Right ventricle myocardium superior (tissue), 1 donor: ENCODE results near the gene SLC39A12. TPM values are rescaled to one million over a fixed set of nuclear protein-coding genes. Genes with fewer than 3 reads are reported as not detected.

Experiments used
- ATAC-seq: fragments of 200-7000 bp; cut with Tn5 transposase; one replicate; pipeline ENCODE4 v1.9.1; 2020; ENCODE audit warnings: mild to moderate bottlenecking; ENCODE audit not compliant: poor library complexity
- DNase-seq: peaks from one replicate; pipeline ENCODE4 v3.0.0-alpha.2; 2020
- intact Hi-C: fragments of 100-400 bp; cut with DNase I; formaldehyde crosslinking; loops from one replicate; pipeline ENCODE4 v1.11.2; 2022
- total RNA-seq: library from RNA; stranded (reverse); fragmentation: NEBNext Ultra II Directional; extraction: Animal tissue kit (Norgen Biotek cat#: 25700); gene quantifications from one replicate; pipeline ENCODE4 v1.2.1, GENCODE V29; 2021
- donor health status: DM: no; HTN: yes; CAD: no; lungs with severe emphysema.

SLC39A12 gene
- total RNA-seq, 1 donor from 2014 or later = not detected

- intact Hi-C loops = no loop called here
- no peak for DNase-seq
- ATAC-seq = no peak
Observed at GRCh38 chr10:18020523-18020922, 68.8 kb downstream of the SLC39A12 start.

- ATAC-seq = no peak
- DNase-seq = no peak
- intact Hi-C loops = no loop called here
Observed at GRCh38 chr10:18021725-18022480, 70.2 kb downstream of the SLC39A12 start.

- intact Hi-C loops = no loop called here
- DNase-seq (no peak), ATAC-seq (no peak)
Observed at GRCh38 chr10:18043148-18044006, 91.7 kb downstream of the SLC39A12 start.

GRCh38 chr10:18044976-18045720, 93.4 kb downstream of the SLC39A12 start:
- DNase-seq (no peak), ATAC-seq (no peak)
- intact Hi-C loops = no loop called here

DNA sequence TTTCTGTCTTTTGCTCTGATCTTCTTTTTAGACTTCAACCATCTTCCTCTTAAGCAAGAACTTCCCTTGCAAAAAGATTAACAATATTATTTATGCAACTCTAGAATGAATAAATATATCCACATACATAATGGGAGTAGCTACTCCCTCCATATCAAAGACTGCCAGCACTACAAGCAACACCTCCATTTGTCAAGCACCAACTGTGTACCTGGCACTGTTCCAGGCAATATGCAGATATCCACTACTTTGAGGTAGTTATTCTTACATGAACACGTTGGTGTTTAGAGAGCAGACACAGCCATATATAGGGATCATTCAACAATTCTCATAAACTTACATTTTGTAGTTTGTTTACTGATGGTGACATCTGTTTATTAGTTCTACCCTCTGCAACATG, 104.9 kb downstream of the SLC39A12 start:
- intact Hi-C loops = no loop called here
- DNase-seq = no peak
- ATAC-seq = peak; percentile 36

- peak; percentile 65 for DNase-seq
Observed at GRCh38 chr10:18059826-18060559, 108.3 kb downstream of the SLC39A12 start.

GRCh38 chr10:18066947-18067346, 115.2 kb downstream of the SLC39A12 start:
- no peak for DNase-seq
- no peak for ATAC-seq
- intact Hi-C loops = no loop called here

More at GRCh38 chr10:18059826-18060559, 108.3 kb downstream of the SLC39A12 start:
- intact Hi-C loops = no loop called here
- peak; percentile 89 for ATAC-seq

- no peak for DNase-seq
- intact Hi-C loops = no loop called here
- ATAC-seq = no peak
Observed at GRCh38 chr10:18068401-18068800, 116.7 kb downstream of the SLC39A12 start.

DNA sequence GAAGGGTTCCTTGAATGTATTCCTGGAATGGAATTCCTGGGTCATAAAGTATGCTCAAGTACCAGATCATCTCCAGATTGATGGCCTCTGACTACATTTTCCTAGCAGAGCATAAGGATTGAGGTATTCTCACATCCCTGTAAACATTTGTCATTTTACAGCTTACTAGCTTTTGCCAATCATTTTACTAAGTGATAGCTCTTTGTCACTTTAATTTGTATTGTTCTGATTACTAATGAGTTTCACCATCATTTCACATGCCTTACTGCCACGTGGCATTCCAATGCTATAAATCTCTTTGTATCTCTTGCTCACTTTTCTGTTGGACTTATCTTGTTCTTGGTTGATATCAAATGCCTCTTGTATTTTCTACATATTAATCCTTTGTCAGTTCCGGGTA, 119.9 kb downstream of the SLC39A12 start:
- ATAC-seq = no peak
- intact Hi-C loops = no loop called here
- no peak for DNase-seq

DNA sequence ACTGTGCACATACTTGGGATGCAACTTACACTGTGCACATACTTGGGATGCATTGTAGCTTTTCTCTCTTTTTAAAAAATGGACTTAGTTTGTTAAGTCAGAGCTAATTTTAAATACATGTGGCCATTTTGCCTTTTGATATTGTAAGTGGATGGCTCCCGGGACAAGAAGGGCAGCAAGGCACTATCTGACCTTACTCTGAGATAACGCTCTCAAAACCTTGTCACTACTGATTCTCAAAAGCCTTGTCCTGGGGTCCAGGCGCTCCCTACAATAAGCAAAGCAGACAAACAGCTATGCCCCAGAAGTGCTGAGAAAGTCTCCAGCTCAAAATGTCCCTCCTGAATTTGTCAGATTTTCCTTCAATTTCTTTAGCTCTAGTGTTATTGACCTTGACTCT, 121.6 kb downstream of the SLC39A12 start:
- intact Hi-C loops = no loop called here
- DNase-seq = no peak
- ATAC-seq = no peak

DNA sequence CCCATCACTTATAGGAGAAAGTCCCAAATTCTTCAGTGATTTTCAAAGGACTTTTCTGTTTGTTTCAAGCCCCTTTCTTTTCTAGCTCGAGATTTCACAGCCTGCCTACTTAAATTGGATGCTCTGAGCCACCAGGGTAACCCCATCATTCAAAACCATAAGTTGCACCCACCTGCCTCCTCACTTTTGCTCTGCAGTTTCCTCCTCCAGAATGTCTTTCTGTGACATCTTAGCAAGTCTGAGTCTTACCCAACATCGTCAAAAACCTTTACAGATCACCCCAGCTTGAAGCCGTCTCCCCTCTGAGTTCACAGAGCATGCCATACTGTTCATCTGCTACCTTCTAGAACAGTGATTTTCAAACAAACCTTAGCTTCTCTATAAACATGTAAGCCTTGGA, 124.2 kb downstream of the SLC39A12 start:
- intact Hi-C loops = no loop called here
- ATAC-seq = no peak
- DNase-seq = no peak

DNA sequence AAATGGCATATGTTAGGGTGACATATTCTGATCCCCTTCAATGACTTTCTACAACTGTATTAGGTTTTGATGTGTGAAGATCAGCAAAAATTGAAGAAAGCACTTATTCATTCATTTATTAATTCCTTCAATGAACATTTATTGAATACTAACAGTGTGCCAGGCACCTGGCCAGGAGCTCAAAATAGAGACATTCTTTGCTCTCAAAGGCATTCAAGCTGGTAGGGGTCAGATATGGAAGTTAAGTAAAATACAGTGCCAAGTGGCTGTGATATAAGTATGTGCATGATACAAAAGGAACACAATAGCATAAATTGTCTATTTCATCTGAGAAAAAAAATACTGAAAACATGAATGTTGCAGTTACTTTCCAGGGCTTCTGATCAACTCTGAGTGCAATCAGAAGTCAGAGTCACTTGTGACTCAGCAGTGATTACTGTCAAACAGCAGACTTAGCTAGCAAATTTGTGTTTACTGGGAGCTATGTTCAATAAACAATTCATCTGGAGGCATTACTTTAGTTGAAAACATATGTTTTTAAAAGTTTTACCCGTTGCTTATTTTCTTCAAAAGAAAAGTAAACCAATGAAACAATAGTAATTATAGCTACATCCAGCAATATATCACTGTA, 128.1 kb downstream of the SLC39A12 start:
- peak; percentile 59 for ATAC-seq
- intact Hi-C loops = no loop called here
- no peak for DNase-seq

DNA sequence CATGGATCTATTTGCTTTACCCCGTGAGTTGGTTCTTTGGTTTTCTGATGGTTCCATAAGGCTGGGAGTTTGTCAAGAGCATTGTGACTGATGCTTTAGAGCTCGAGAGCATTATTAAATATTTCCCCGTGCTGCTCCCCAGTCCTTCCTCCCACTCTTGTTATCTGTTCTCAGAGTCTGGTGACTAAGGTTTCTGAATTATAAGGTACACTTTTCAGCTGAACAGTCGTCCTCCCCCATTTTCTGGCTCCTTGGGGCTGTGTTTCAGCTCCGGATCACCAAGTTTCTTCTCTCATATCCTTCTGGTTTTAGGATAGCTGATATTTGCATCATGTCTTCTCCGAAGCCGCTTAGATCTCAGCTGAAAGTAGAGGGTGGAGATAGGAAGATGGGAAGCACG, 130.7 kb downstream of the SLC39A12 start:
- ATAC-seq (no peak), DNase-seq (no peak)
- intact Hi-C loops = no loop called here

DNA sequence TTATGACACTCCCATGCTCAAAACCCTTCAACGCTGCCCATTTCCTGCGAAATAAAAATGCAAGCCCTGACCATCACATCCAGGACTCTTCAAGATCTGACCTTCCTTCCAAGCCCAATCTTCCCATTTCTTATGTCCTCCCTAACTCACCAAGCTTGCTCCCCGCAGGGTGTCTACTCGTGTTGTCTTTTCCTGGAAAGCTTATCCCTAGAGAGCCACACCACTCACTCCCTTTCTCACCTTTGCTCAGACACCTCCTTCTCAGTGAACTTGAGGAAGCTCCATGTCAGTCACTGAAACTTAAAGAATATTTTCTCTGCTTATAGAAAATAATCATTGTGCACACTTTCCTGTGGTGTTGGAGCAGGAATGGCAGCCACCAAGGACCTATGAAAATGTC, 134.1 kb downstream of the SLC39A12 start:
- ATAC-seq = no peak
- intact Hi-C loops = no loop called here

GRCh38 chr10:18086746-18087145, 135.0 kb downstream of the SLC39A12 start:
- DNase-seq = no peak
- ATAC-seq = no peak
- intact Hi-C loops = no loop called here

More for the DNA sequence above, 134.1 kb downstream of the SLC39A12 start:
- no peak for DNase-seq

- intact Hi-C loops = no loop called here
- ATAC-seq = peak; percentile 57
- no peak for DNase-seq
Observed at GRCh38 chr10:18087355-18087754, 135.6 kb downstream of the SLC39A12 start.
